SK-N-SH treated with all-trans-retinoic acid at 6 μM for 48 hours (cell line): Measurements from ENCODE around the gene KIF23.

Source experiments
- ARNTL ChIP-seq: fragments of 450-650 bp; formaldehyde crosslinking; IDR thresholded peaks from 2 replicates; pipeline ENCODE4 v1.5.0; 2020; ENCODE audit warnings: low read depth, mild to moderate bottlenecking, moderate library complexity, borderline replicate concordance
- ESRRG ChIP-seq: fragments of 250-450 bp; sonication (Bioruptor Pico); IDR thresholded peaks from 2 replicates; pipeline ENCODE4 v1.6.1; 2021; ENCODE audit warnings: mild to moderate bottlenecking
- ISL1 ChIP-seq: fragments of 250-450 bp; sonication (Bioruptor Pico); IDR thresholded peaks from 2 replicates; pipeline ENCODE4 v2.1.2; 2022; ENCODE audit warnings: mild to moderate bottlenecking, moderate library complexity
- PPARA ChIP-seq: fragments of 250-450 bp; sonication (Bioruptor Pico); IDR thresholded peaks from 2 replicates; pipeline ENCODE4 v1.5.0; 2020; ENCODE audit warnings: mild to moderate bottlenecking, borderline replicate concordance
- TOX ChIP-seq: fragments of 250-450 bp; sonication (Bioruptor Pico); IDR thresholded peaks from 2 replicates; pipeline ENCODE4 v1.8.0; 2021; ENCODE audit warnings: mild to moderate bottlenecking, moderate library complexity, borderline replicate concordance
- ZFP3 ChIP-seq: fragments of 250-450 bp; sonication (Bioruptor Pico); IDR thresholded peaks from 2 replicates; pipeline ENCODE4 v1.5.0; 2020; ENCODE audit warnings: mild to moderate bottlenecking, moderate library complexity
- ZFP30 ChIP-seq: fragments of 450-650 bp; formaldehyde crosslinking; IDR thresholded peaks from 2 replicates; pipeline ENCODE4 v1.5.0; 2022; ENCODE audit warnings: mild to moderate bottlenecking, moderate library complexity
- ZNF70 ChIP-seq: fragments of 450-650 bp; formaldehyde crosslinking; IDR thresholded peaks from 2 replicates; pipeline ENCODE4 v1.5.0; 2020; ENCODE audit warnings: mild to moderate bottlenecking, moderate library complexity
- TF ChIP-seq, protein P1 (sequence below): fragments of 250-450 bp; sonication (Bioruptor Pico); IDR thresholded peaks from 2 replicates; pipeline ENCODE4 v1.5.1; 2021; ENCODE audit warnings: mild to moderate bottlenecking, moderate library complexity
- TF ChIP-seq, protein P2 (sequence below): fragments of 250-450 bp; sonication (Bioruptor Pico); IDR thresholded peaks from 2 replicates; pipeline ENCODE4 v1.8.0; 2020; ENCODE audit warnings: mild to moderate bottlenecking, moderate library complexity, borderline replicate concordance
- TF ChIP-seq, protein P3 (sequence below): fragments of 250-450 bp; sonication (Bioruptor Pico); IDR thresholded peaks from 2 replicates; pipeline ENCODE4 v1.5.1; 2020; ENCODE audit warnings: low read depth, mild to moderate bottlenecking, moderate library complexity

DNA sequence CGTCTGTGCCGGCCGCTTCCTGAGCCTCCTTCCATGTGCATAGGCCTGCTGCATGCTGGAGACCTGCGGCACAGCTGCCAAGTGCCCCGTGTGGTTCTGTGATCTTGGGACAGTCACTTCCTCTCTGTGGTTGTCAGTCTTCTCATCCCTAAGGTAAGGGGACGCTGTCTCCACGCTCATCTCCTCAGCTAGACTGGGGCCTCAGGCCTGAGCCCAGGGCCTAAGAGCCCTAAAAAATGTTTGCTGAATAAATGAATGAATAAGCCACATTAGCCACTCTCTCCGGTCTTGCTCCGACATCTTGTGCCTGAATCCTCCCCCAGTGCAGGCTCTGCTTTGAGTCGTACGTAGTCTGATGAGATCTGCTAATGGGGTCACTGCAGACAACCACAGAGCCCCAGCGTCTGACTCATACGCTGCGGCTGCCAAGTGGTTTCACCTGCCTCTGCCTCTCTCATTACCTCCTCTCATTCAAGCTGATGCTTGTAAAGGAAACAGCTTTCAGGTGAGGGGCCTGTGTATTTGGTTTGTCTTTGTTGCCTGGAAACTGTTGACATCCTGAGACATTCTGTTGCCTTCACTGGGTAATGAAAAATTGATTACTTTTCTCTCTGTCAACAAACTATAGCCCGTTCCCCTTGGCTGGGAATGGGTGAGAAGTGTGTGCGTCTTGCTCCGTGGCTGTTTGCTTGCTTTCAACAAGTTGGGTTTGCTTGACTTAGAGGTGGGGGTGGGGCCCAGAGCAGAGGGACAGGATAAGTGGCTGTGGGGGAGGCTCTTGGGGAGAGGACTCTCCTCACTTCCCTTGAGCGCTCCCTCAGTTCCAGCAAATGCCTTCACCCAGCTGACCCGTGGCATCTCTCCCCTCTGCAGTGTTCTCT lies 54.3 kb downstream of the KIF23 start:
- TF ChIP-seq PPARA (CRISPR knock-in tag) (no peak), ISL1 (CRISPR knock-in tag) (no peak), ZFP3 (CRISPR knock-in tag) (0 out of 2 replicates have a peak, but pooled peaks have one; percentile 35), TOX (no peak), ZNF70 (CRISPR knock-in tag) (no peak), ZFP30 (CRISPR knock-in tag) (no peak), ESRRG (CRISPR knock-in tag) (no peak), ARNTL (CRISPR knock-in tag) (no peak)
- TF ChIP-seq, protein P1, sequence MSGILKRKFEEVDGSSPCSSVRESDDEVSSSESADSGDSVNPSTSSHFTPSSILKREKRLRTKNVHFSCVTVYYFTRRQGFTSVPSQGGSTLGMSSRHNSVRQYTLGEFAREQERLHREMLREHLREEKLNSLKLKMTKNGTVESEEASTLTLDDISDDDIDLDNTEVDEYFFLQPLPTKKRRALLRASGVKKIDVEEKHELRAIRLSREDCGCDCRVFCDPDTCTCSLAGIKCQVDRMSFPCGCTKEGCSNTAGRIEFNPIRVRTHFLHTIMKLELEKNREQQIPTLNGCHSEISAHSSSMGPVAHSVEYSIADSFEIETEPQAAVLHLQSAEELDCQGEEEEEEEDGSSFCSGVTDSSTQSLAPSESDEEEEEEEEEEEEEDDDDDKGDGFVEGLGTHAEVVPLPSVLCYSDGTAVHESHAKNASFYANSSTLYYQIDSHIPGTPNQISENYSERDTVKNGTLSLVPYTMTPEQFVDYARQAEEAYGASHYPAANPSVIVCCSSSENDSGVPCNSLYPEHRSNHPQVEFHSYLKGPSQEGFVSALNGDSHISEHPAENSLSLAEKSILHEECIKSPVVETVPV (CRISPR knock-in tag), result no peak
- TF ChIP-seq, protein P2, sequence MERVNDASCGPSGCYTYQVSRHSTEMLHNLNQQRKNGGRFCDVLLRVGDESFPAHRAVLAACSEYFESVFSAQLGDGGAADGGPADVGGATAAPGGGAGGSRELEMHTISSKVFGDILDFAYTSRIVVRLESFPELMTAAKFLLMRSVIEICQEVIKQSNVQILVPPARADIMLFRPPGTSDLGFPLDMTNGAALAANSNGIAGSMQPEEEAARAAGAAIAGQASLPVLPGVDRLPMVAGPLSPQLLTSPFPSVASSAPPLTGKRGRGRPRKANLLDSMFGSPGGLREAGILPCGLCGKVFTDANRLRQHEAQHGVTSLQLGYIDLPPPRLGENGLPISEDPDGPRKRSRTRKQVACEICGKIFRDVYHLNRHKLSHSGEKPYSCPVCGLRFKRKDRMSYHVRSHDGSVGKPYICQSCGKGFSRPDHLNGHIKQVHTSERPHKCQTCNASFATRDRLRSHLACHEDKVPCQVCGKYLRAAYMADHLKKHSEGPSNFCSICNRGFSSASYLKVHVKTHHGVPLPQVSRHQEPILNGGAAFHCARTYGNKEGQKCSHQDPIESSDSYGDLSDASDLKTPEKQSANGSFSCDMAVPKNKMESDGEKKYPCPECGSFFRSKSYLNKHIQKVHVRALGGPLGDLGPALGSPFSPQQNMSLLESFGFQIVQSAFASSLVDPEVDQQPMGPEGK, result no peak
- TF ChIP-seq, protein P3, sequence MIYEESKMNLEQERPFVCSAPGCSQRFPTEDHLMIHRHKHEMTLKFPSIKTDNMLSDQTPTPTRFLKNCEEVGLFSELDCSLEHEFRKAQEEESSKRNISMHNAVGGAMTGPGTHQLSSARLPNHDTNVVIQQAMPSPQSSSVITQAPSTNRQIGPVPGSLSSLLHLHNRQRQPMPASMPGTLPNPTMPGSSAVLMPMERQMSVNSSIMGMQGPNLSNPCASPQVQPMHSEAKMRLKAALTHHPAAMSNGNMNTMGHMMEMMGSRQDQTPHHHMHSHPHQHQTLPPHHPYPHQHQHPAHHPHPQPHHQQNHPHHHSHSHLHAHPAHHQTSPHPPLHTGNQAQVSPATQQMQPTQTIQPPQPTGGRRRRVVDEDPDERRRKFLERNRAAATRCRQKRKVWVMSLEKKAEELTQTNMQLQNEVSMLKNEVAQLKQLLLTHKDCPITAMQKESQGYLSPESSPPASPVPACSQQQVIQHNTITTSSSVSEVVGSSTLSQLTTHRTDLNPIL (CRISPR knock-in tag), result no peak
